ENCODE measurements around the gene SOX9.

SOX9 gene

DNA sequence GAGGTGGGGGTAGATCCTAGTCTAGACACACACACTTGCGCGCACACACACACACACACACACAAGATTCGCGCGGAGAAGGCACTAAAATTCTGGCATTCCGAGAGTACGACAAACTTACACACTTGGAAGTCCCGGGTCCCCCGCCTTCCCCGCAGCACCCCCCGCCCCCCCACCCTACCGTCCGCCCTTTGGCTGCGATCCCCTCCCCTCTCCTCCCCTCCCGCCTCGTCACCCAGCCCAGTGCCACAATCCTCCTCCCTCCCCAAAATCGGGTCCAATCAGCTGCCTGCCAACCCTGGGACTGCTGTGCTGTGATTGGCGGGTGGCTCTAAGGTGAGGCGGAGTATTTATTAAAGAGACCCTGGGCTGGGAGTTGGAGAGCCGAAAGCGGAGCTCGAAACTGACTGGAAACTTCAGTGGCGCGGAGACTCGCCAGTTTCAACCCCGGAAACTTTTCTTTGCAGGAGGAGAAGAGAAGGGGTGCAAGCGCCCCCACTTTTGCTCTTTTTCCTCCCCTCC, at the start of gene SOX9:
Gene SOX9 (plus strand): TSS at position 379 of the 522 bp plus-strand sequence. CDS start 372 bp downstream, outside the sequence.
- TF ChIP-seq POLR2A (IDR thresholded peaks at IDR 0.05; ENCODE audit: low read length) (no peak), GATA1 (IDR thresholded peaks at IDR 0.05; ENCODE audit: low read depth, low read length) (no peak)
- DNase-seq = no peak

GRCh38 chr17:72071330-72071729, 49.5 kb upstream of the SOX9 start:
- TF ChIP-seq POLR2A (IDR thresholded peaks at IDR 0.05; ENCODE audit: low read length) (no peak), GATA1 (IDR thresholded peaks at IDR 0.05; ENCODE audit: low read depth, low read length) (no peak)
- no peak for DNase-seq

GRCh38 chr17:72075995-72076677, 44.7 kb upstream of the SOX9 start:
- TF ChIP-seq POLR2A (IDR thresholded peaks at IDR 0.05; ENCODE audit: low read length) = no peak
- TF ChIP-seq GATA1 (IDR thresholded peaks at IDR 0.05; ENCODE audit: low read depth, low read length) = no peak
- DNase-seq = no peak

GRCh38 chr17:72076678-72077030, 44.2 kb upstream of the SOX9 start:
- TF ChIP-seq POLR2A (IDR thresholded peaks at IDR 0.05; ENCODE audit: low read length) (no peak), GATA1 (IDR thresholded peaks at IDR 0.05; ENCODE audit: low read depth, low read length) (no peak)
- DNase-seq = no peak

DNA sequence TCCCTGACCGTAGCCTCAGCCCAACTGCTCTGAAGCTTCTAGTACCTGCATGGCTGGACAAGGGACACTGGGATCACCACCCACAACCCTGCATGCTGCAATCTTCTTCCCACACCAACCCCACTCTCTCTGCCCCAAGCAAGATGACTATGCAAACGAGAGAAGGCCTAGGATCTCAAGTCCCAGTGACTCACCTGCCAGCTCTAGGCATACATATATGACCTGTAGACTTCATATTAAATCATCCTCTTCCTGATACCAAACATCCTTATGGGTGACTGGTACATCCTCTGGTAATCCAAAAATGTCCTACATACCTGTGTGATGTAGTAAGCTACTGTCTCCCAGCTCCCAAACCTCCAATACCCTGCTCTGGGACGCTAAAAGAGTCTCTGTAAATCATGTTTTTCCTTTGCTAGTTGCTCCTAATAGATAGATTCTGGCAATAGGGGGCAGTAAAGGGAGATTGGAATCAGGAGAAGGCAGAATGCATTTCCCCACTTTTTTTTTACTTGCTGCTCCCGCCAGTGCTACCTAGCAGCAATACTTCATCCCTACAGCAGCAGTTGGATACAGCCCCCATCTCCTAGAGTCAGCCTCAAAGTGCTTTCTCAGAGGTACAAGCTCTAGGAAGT, 43.4 kb upstream of the SOX9 start:
- TF ChIP-seq POLR2A (IDR thresholded peaks at IDR 0.05; ENCODE audit: low read length) (no peak), GATA1 (IDR thresholded peaks at IDR 0.05; ENCODE audit: low read depth, low read length) (no peak)
- DNase-seq = no peak

- TF ChIP-seq GATA1 (IDR thresholded peaks at IDR 0.05; ENCODE audit: low read depth, low read length) = no peak
- TF ChIP-seq POLR2A (IDR thresholded peaks at IDR 0.05; ENCODE audit: low read length) = no peak
- DNase-seq = no peak
Measured at GRCh38 chr17:72079700-72080099, 41.1 kb upstream of the SOX9 start.

DNA sequence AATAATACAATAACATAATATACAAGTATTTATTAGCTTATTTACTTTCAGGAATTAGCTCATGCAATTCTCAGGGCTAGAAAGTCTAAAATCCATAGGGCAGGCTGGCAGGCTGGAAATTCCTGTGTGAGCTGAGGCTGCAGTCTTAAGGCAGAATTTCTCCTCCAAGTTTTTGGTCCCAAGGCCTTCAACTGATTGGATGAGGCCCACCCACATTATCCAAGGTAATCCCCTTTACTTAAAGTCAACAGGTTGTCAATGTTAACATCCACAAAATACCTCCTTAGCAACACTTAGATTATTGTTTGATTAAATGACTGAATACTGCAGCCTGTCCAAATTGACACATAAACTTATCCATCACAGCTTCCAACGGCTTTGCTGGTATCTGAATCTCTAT, 32.9 kb upstream of the SOX9 start:
- no peak for DNase-seq
- TF ChIP-seq GATA1 (IDR thresholded peaks at IDR 0.05; ENCODE audit: low read depth, low read length) = no peak
- no peak for TF ChIP-seq POLR2A (IDR thresholded peaks at IDR 0.05; ENCODE audit: low read length)

GRCh38 chr17:72089453-72089987, 31.3 kb upstream of the SOX9 start:
- no peak for TF ChIP-seq GATA1 (IDR thresholded peaks at IDR 0.05; ENCODE audit: low read depth, low read length)
- no peak for TF ChIP-seq POLR2A (IDR thresholded peaks at IDR 0.05; ENCODE audit: low read length)
- no peak for DNase-seq

DNA sequence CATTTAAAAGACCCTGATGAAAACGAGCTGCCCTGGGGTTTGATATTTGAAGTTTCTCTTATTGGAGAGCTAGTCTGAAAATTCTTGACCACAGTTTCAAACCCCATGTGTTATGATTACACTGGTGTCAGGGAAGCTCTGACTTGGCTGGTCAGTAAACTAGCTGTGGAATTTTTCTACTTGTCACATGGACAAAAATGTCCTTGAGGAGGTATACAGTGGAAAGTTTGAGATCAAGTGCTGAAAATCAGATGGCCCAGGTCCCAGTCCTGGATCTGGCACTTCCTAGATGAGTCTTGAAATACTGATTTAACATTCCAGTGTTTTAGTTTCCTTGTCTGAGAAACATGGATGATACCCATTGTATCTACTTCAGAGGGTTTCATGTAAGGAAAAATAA, 30.7 kb upstream of the SOX9 start:
- no peak for DNase-seq
- no peak for TF ChIP-seq POLR2A (IDR thresholded peaks at IDR 0.05; ENCODE audit: low read length)
- TF ChIP-seq GATA1 (IDR thresholded peaks at IDR 0.05; ENCODE audit: low read depth, low read length) = no peak

- DNase-seq = no peak
- TF ChIP-seq POLR2A (IDR thresholded peaks at IDR 0.05; ENCODE audit: low read length) = no peak
- TF ChIP-seq GATA1 (IDR thresholded peaks at IDR 0.05; ENCODE audit: low read depth, low read length) = no peak
Measured at GRCh38 chr17:72092710-72093322, 28.0 kb upstream of the SOX9 start.

DNA sequence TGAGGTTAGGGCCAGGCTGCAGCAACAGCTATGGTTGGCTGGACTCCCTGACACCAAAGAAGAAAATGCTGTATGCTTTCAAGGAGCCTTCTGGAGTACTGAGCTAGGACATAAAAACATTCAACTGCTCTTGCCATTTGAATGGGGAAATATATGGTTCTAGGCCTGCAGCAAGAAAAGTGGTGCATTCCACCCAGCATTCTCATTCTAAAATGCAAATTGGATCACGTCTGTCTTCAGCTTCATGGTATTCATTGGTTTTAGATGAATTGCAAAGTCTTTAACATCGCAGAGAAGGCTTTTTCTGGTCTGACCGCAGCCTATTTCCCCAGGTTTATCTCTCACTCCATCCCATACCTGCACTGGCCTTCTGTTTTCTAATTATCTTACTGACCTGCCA, 27.1 kb upstream of the SOX9 start:
- no peak for TF ChIP-seq GATA1 (IDR thresholded peaks at IDR 0.05; ENCODE audit: low read depth, low read length)
- TF ChIP-seq POLR2A (IDR thresholded peaks at IDR 0.05; ENCODE audit: low read length) = no peak
- no peak for DNase-seq

- TF ChIP-seq POLR2A (IDR thresholded peaks at IDR 0.05; ENCODE audit: low read length) (no peak), GATA1 (IDR thresholded peaks at IDR 0.05; ENCODE audit: low read depth, low read length) (no peak)
- DNase-seq = no peak
Measured at GRCh38 chr17:72095316-72095715, 25.5 kb upstream of the SOX9 start.

- no peak for TF ChIP-seq POLR2A (IDR thresholded peaks at IDR 0.05; ENCODE audit: low read length)
- no peak for TF ChIP-seq GATA1 (IDR thresholded peaks at IDR 0.05; ENCODE audit: low read depth, low read length)
- no peak for DNase-seq
Measured at GRCh38 chr17:72097144-72097543, 23.7 kb upstream of the SOX9 start.

GRCh38 chr17:72099919-72100318, 20.9 kb upstream of the SOX9 start:
- no peak for TF ChIP-seq GATA1 (IDR thresholded peaks at IDR 0.05; ENCODE audit: low read depth, low read length)
- no peak for TF ChIP-seq POLR2A (IDR thresholded peaks at IDR 0.05; ENCODE audit: low read length)
- no peak for DNase-seq
